ENCODE data around the gene HOXA11.

The HOXA11 gene

GRCh38 chr7:27169658-27170425, 15.2 kb downstream of the HOXA11 start:
- DNase-seq (ENCODE audit: low spot score) = no peak

DNA sequence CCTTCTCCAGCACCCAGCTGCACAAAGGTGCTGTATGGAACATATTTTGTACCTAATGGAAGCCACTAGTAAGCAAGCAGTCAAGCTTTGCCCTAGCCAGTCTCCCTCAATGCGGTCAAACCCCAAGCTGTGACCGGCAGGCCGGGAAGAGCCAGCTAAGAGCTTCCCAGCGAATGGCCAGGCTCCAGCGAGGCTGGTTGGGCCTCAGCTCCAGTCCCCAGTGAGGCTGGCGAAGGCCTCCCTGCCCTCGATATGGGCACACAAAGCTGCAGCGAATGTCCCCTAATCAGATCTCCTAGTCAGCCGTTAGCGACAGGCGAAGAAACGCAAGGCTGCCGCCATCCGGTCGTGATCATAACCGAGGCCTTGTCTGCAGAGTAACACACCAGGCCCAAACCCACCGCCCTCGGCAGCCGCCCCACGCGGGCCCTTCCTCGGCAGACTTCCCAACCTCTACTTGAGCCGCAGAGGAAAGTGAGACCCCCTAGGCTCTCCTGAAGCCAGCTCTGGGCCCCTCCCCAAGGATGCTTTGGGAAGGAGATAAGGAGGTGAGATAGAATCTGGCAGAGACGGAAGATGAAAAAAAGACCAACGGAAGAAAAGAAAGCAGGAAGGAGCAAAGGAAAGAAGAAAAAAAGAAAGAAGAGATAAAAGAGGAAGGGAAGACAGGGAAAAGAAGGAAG, 16.6 kb downstream of the HOXA11 start:
- DNase-seq (ENCODE audit: low spot score) = no peak

DNA sequence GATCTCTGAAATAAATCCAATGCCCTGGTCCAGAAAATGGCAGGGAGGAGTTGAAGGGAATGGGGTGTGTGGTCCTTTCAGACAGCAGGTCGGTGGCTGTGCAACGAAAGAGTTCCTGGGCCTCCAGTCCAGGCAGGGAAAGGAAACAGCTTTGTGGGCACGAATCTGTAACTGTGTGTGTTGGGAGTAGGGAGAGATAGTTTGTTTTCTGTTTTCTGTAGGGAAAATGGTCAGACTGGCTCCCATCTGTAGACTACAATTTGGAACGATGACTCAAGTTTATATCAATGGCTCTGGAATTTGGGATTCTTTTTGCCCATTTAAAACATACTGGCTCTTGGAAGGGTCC, 17.1 kb downstream of the HOXA11 start:
- no peak for DNase-seq (ENCODE audit: low spot score)

- DNase-seq (ENCODE audit: low spot score) = no peak
Observed at GRCh38 chr7:27166531-27167505, 18.2 kb downstream of the HOXA11 start.

GRCh38 chr7:27165996-27166530, 19.0 kb downstream of the HOXA11 start:
- DNase-seq (ENCODE audit: low spot score) = no peak

GRCh38 chr7:27165089-27165995, 19.7 kb downstream of the HOXA11 start, which contains the start of gene HOXA9:
TSS of gene HOXA9 (minus strand) at chr7:27165537. CDS start at chr7:27165457, 80 bp downstream.
- no peak for DNase-seq (ENCODE audit: low spot score)

DNA sequence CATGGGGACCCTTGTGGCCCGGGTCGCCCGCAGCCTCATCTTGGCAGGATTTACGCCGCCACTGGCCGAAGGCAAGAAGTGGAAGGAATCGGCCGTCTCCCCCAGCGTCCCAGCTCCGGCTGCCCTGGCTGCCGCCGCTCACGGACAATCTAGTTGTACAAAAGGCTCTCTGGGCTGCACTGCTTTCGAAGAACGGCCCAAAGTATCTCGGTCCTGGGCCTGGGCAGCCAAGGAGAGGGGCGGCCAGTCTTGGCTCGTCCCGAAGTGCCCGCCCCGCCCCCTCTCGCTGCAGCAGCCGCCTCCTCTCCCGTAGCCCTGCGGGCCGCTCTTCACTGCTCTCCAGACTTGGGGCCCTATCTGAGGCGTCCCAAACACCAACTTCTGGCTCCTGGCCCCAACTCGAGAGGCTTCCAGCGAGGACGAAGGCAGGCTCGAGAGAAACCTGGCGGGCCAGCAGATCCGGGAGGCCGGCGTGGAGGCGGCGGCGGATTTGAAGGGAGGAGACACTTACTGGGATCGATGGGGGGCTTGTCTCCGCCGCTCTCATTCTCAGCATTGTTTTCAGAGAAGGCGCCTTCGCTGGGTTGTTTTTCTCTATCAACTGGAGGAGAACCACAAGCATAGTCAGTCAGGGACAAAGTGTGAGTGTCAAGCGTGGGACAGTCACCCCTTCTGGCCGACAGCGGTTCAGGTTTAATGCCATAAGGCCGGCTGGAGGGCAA, 20.5 kb downstream of the HOXA11 start:
- DNase-seq (ENCODE audit: low spot score) = no peak

- no peak for DNase-seq (ENCODE audit: low spot score)
Observed at GRCh38 chr7:27164045-27164366, 21.0 kb downstream of the HOXA11 start.

- no peak for DNase-seq (ENCODE audit: low spot score)
Observed at GRCh38 chr7:27163288-27164044, 21.6 kb downstream of the HOXA11 start.

- no peak for DNase-seq (ENCODE audit: low spot score)
Observed at GRCh38 chr7:27162561-27163287, 22.3 kb downstream of the HOXA11 start.

DNA sequence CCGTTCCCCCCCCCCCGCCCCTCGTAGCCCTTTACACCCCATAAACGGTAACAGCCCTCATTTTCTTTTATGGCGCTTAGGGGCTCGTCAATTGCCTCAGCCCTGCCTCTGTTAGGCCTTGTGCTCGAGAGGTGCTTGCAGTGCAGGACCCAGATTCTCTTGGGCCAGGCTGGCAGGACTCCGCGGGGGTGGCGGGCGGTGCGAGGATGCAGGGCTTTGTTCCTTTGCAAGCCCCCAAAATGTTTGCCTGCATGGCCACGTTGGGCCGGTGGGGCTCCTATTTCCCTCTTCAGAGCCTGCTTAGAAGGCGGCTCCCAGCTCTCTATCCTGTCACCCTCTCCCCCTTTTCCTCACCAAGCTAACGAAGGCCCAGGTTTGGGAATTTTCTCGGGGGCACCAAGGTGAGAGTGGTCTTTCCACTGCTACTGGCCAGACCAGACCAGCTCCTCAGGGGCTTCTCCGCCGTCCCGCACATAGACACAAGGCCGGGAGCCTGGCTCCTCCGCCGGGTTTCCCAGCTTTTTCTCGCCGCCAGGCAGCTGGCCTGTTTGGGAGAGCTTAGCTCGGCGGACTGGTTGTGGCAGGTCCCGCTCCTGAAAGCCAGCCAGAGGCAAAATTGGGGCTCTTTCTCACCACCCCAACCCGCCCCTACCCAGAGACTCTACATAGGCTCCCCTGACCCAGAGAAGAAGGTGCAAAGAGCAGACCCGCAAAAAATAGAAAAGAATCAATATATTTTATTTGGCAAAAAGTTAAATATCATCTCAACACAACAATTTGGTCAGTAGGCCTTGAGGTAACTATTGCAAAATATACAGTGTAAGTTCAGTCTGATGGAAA, 23.1 kb downstream of the HOXA11 start:
- DNase-seq (ENCODE audit: low spot score) = no peak

DNA sequence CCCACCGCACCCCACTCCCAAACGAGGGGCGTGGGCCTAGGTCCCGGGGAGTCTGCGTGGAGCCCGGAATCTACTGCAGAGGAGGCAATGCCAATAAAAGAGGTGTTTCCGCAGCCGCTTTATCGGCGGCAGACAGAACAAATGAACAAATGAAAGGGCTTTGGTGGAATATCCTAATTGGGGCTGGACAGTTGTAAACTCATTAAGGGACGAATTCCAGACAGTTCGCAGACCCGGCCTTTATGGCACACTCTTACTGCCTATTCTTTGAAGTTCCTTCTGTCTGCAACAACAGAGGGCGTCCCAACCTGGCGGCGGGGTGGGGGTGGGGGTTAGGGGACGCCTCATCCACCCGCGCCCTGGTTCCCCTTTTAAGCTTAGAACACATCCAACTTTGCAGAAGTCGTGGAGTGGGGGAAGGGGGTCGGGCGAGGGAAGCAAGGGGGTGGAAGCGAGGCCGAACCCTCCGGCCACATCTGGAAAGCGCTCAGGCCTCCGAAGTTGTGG, 23.8 kb downstream of the HOXA11 start:
- DNase-seq (ENCODE audit: low spot score) = no peak

- DNase-seq (ENCODE audit: low spot score) = peak; percentile 80
Observed at GRCh38 chr7:27160546-27161213, 24.4 kb downstream of the HOXA11 start.

- no peak for DNase-seq (ENCODE audit: low spot score)
Observed at GRCh38 chr7:27160145-27160545, 24.9 kb downstream of the HOXA11 start.

DNA sequence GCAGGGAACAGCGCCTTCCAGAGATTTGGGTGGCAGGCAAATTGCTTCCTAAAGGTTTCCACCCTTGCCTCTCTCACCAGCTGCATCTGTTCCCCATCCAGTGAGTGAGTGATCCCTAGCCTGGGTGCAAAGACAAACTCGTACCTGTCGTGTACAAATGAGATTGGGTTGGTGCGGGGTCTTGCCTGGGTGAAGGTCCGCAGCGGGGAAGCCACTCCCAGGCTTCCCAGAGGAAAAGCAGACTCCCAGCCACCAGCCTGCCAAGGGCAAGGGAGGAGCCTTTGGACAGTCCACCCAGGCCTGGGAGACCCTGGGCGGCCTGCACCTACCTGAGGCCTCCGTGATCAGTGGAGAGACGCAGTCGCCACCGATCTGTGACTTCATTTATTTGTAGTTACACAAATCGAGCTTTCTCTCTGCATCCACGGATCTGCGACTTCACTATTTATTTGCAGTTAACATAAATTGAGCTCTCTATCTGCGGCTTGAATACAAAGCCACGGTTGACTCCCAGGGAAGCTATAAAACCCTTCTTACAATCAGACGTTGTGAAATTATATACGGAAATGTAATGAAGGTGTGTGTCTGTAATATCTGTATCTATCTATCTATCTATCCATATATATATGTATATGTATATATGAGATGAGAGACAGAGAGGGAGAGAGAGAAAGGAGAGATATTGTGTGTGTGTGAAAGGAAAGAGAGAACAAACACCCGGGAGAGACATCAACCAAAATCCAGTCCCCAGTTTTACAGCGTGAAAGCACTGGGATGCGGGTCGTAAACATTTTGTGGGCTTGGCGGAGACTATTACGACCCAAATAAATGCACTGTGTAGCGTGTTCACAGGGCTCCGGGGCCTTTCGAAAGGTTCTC, 25.5 kb downstream of the HOXA11 start:
- DNase-seq (ENCODE audit: low spot score) = no peak
